ENCODE results near the gene EEF1AKMT4. TPM values are rescaled to one million over a fixed set of nuclear protein-coding genes. Genes with fewer than 3 reads are reported as not detected.

EEF1AKMT4 gene
- polyA plus RNA-seq, 2 of the 4 experiments (the other 2 are of a cell fraction) = 9.8 to 12.7 TPM

- H3K9me3 ChIP-seq = no peaks in the 10 kb centered on the region
- peak within 1 kb of the TSS; percentile 99 for H3K4me2 ChIP-seq
- H3K4me1 ChIP-seq = peaks cover 13% of the 10 kb centered on the region; the same call in 1 of the 3 replicates
- peak within 1 kb of the TSS; percentile 51 to 80; a peak in 4 of 6 replicates for H3K27ac ChIP-seq
- FAIRE-seq (no peak), DNase-seq (ENCODE audit: low read depth in 1 of 2, low spot score in 1 of 2) (peak; percentile 68 to 83), ATAC-seq (peak; percentile 74 to 86)
- H3K4me3 ChIP-seq = peak within 1 kb of the TSS; percentile 53
- POLR2A ChIA-PET = no interaction called here
- CTCF ChIA-PET = interaction anchor here (0.9 to 5.5 kb wide), 3 partner anchors 11 to 28 kb away, joined by 3 to 27 read pairs (median 3); partner anchors contain the start of gene EEF1AKMT4
- no CpG with 5 or more reads among the region's 67 CpGs for WGBS (ENCODE audit: missing lambda C conversion rate)
- TF ChIP-seq MAX (IDR thresholded peaks at IDR 0.05) (peak; percentile 32; the same call in 1 of the 2 replicates), HOXA7 (CRISPR knock-in tag; IDR thresholded peaks at IDR 0.05) (no peak), FOSB (CRISPR knock-in tag; IDR thresholded peaks at IDR 0.05) (no peak), ESRRA (IDR thresholded peaks at IDR 0.05; ENCODE audit: borderline replicate concordance, low read length) (no peak), ZSCAN20 (CRISPR knock-in tag; IDR thresholded peaks at IDR 0.05) (no peak), NFE2L2 (conservative IDR thresholded peaks at IDR 0.05; ENCODE audit: low read length) (no peak), POLR2AphosphoS2 (conservative IDR thresholded peaks at IDR 0.05; ENCODE audit: low read length) (no peak)
Measured at GRCh38 chr3:184261270-184261853, 11.9 kb downstream of the EEF1AKMT4 start, which contains the start of gene CAMK2N2. Gene CAMK2N2, minus strand, starts transcription at chr3:184261553. Its CDS starts 268 bp downstream, at chr3:184261285.

- H3K4me3 ChIP-seq = peak overlapping the region; percentile 53
- ChIA-PET CTCF (interaction anchor here (0.9 to 5.5 kb wide), 3 partner anchors 12 to 27 kb away, joined by 3 to 27 read pairs (median 3); partner anchors contain the start of gene EEF1AKMT4), POLR2A (no interaction called here)
- FAIRE-seq (no peak), ATAC-seq (peak; percentile 35 to 77; a peak in 5 of 6 replicates), DNase-seq (ENCODE audit: low read depth in 1 of 2, low spot score in 1 of 2) (peak in 1 of 2 experiments; percentile 49)
- H3K4me1 ChIP-seq = peaks cover 13% of the 10 kb centered on the region; the same call in 1 of the 3 replicates
- no peaks in the 10 kb centered on the region for H3K9me3 ChIP-seq
- TF ChIP-seq MAX (IDR thresholded peaks at IDR 0.05) = 0 out of 2 replicates have a peak, but pooled peaks have one; percentile 3
- TF ChIP-seq EHMT2 (IDR thresholded peaks at IDR 0.05; ENCODE audit: low read depth) = no peak
- peak overlapping the region; percentile 99 for H3K4me2 ChIP-seq
- WGBS (ENCODE audit: missing lambda C conversion rate) = 6% methylated on average over 26 of the region's 66 CpGs
- H3K27ac ChIP-seq = peak overlapping the region; percentile 51 to 80; a peak in 4 of 6 replicates
Measured at GRCh38 chr3:184261854-184262763, 12.6 kb downstream of the EEF1AKMT4 start.

- Histone ChIP-seq H3K4me1 (peaks cover 13% of the 10 kb centered on the region; the same call in 1 of the 3 replicates), H3K4me3 (no peak overlapping the region), H3K27ac (no peak overlapping the region), H3K4me2 (peak overlapping the region; percentile 99; the same call in 1 of the 3 replicates), H3K9me3 (no peaks in the 10 kb centered on the region)
- WGBS (ENCODE audit: missing lambda C conversion rate) = 77% methylated on average over 11 of the region's 15 CpGs
- no peak for DNase-seq (ENCODE audit: low read depth in 1 of 2, low spot score in 1 of 2)
- no peak for ATAC-seq
- ChIA-PET POLR2A (interaction anchor here (0.7 kb wide), 1 partner anchor 1233 kb away, joined by 8 read pairs; no protein-coding TSS in a partner anchor), CTCF (interaction anchor here (5.5 kb wide), 1 partner anchor 13 kb away, joined by 27 read pairs; the partner anchor contains the start of gene EEF1AKMT4)
- FAIRE-seq = no peak
- no peak for TF ChIP-seq PBX3 (IDR thresholded peaks at IDR 0.05)
- TF ChIP-seq TP53 (CRISPR knock-in tag; IDR thresholded peaks at IDR 0.05) = no peak
- no peak for TF ChIP-seq HOXB5 (CRISPR knock-in tag; IDR thresholded peaks at IDR 0.05)
- TF ChIP-seq HDAC2 (IDR thresholded peaks at IDR 0.05) = no peak
- no peak for TF ChIP-seq USF2 (IDR thresholded peaks at IDR 0.05)
- no peak for TF ChIP-seq CBX8 (IDR thresholded peaks at IDR 0.05)
- no peak for TF ChIP-seq HES2 (IDR thresholded peaks at IDR 0.05)
- no peak for TF ChIP-seq ELK1 (IDR thresholded peaks at IDR 0.05; ENCODE audit: low read depth, low read length)
- no peak for TF ChIP-seq MAX (IDR thresholded peaks at IDR 0.05)
- TF ChIP-seq CTCF (IDR thresholded peaks at IDR 0.05) = no peak
- TF ChIP-seq KDM5A (IDR thresholded peaks at IDR 0.05) = no peak
- TF ChIP-seq SREBF2 (IDR thresholded peaks at IDR 0.05) = no peak
- no peak for TF ChIP-seq MYC (IDR thresholded peaks at IDR 0.05; ENCODE audit: borderline replicate concordance, low read length)
- TF ChIP-seq NR3C1 (IDR thresholded peaks at IDR 0.05) = no peak
- TF ChIP-seq RFX5 (IDR thresholded peaks at IDR 0.05) = no peak
- TF ChIP-seq ATOH8 (CRISPR knock-in tag; IDR thresholded peaks at IDR 0.05; ENCODE audit: low read depth) = no peak
Measured at GRCh38 chr3:184262764-184263179, 13.3 kb downstream of the EEF1AKMT4 start.
